GM18873 (cell line): ENCODE data around the gene PDE1C.
"Not testable (repeated sequence)": the region's sequence is repeated elsewhere in the genome, so short reads cannot be mapped to it uniquely, and the experiment has no call there.

ENCODE experiments used
- ATAC-seq: cut with Tn5 transposase; IDR thresholded peaks from one replicate; pipeline ENCODE4 v1.9.1; 2021; ENCODE audit warnings: mild to moderate bottlenecking, moderate library complexity, moderate number of reproducible peaks; ENCODE audit not compliant: unreplicated experiment, low FRiP score

PDE1C gene

DNA sequence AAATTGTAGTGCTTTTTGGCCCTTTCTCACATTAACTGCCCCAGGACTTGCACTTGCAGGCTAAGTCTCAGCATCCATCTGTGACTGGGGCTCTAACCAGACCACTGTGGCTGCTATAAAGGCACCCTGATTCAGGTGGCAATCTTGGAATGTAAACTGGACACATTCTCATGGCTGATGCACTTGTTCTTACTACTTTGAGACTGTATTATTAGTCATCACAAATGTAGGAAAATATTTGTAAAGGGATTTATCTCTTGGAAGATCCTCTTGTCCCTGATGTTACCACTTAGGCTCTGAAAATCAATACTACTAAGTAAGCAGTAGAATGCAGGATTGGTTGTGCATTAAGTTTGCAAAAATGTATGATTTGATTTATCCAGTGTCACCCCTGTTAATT, 25.0 kb downstream of the PDE1C start:
- ATAC-seq, result no peak

DNA sequence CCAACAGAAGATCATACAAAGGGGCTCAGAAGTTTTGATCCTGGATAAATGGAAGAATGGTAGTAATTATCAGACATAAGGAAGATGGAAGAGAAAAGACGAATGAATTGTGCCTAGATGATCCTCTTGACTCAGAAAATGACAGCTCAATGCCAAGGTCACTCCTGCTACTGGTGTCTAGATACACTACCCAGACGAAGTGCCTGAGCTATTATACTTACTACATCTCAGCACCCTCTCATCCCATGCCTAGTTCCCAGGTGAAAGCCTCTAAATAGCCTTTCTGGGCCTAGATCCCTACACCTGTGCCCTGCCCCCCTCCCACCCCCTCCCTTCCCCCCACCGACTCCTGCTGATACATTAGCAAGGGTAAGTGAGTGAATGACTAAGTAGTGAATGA, 25.5 kb downstream of the PDE1C start:
- ATAC-seq, result no peak

DNA sequence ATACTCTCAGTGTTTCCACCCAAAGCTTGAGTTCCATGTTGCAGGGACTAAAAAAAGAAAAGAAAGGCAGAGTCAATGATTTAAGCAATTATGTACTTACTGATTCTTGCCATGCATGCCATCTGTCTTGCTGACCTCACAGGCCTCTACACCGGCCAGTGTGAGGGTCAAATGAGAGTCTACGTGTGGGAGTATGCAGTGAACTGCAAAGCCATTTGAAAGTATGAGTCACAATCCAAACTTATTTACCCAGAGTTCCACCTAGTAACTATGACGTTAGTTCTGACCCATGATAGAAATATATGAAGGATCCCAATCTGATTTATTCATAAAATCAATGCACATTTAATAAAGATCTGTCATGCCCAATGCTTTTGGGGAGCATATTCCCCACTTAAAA, 26.5 kb downstream of the PDE1C start:
- peak; percentile 62 for ATAC-seq

DNA sequence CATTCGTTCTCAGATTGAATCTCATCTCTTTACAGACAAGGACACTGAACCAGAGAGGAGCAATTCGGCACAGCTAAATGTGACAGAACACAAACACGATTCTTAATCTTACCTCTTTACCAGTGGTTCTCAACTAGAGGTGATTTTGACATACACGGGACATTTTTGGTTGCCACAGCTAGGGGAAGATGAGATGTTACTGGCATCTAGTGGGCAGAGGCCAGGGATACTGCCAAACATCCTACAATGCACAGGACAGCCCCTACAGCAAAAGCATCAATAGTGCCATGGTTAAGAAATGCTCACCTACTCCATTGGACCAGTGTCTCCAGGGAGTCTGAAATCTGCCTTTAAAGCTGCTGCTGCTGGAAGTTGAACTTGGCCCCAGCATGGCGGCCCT, 27.3 kb downstream of the PDE1C start:
- ATAC-seq, result peak; percentile 13

DNA sequence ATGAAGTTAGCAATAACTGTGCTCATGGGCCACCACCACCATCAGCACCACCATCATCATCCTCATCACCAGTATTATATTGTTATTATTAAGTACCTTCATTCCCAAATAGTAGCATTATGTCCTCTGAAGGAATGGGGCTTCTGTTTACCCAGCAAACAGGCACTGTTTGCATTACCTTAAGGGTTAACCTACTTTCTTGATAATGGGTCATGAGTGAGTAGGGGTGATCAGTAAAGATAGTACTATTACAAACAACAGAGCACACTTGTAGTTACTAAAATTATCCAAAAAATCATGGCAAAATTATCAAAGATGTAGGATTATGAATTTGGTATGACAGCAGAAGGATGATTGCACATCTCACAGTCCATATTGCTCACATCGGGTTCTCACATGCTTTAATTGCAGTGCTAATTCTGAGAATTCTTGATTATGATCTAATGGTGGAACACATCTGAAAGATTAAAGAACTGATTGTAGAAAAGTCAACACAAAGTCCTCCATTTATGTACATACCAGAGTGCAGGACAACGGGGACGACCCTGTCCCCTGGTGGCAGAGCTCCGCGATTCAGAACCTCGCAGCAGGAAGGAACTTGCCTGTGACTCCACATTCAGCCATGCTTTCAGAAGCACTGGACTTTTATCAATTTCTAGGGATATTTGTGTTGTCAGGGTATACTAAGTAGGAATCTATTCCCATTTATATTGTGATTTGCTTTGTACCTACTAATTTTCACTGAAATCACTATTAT, 31.0 kb downstream of the PDE1C start:
- ATAC-seq, result no peak

DNA sequence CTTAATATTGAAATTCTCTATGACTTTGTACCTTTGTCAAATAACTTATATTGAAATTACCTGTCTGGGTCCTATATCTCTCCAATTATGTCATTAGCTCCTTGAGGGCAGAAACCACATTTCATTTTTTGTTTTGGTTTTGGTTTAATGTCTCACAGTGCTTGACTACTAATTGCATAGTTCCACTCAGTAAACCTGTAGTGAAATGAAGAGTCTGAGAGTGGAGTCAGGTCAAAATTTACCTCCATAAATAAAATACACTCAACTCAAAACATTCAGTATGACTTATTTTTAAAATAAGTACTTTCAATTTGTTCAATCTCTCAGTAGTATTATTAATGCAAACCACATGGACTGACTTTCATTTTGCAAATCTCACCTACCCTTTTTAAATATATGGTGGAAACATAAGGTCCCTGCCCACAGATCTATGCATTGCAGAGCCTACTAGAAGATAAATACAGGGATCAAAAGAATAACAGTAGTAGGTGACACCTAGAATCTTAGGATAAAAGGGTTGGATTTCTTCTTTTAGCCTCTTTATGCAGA, 32.5 kb downstream of the PDE1C start:
- peak; percentile 86 for ATAC-seq

DNA sequence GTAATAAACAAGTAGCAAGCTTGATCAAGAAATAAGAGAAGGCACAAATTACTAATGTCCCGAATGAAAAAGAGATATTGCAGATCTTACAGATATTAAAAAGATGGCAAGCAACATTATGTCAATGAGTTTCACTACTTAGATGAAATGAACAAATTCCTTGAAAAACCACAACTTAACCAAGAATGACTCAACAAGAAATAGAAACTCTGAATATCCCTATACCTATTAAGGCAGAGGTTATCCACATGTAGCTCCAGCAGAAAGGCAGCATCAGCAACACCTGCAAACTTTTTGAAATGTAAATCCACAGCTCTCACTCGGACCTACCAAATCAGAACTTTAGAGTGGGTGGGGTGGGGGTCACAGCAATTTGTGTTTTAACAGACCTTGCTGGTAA, 33.6 kb downstream of the PDE1C start:
- peak; percentile 49 for ATAC-seq

DNA sequence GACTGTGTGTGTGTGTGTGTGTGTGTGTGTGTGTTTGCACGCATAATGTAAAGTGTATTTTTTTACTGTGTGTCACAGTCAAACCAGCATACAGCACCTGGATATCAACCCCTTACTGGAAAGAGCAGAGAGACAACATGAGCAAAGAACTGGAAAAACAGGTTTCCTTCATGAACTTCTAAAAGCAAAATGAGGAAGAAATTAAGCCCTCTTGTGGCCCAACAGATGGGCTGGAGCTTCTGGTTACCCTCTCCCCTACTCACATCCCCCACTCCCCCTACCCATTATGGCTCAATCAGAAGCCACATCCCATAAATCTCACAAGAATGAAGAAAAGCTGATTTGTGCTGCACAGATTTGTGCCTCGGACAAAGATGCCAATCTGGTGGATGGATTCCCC, 36.2 kb downstream of the PDE1C start:
- no peak for ATAC-seq

DNA sequence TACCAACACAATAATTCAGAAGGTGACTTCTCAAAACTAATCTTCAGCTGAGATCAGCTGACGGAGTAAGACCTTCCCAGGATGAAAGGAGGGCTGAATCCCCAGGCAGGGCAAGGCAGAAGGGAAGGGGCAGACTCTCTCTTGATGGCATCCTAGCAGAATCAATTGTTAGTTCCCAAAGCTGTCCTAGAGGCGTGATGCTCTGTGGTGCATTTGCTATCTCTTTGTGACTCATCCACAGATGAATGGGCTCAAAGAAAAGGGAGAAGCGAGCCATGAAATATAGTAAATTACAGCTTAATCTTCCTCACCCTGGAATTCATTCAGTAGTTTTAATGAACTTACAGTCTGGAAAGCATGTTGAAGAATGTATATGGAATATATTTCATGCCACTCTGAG, 37.2 kb downstream of the PDE1C start:
- ATAC-seq, result no peak

DNA sequence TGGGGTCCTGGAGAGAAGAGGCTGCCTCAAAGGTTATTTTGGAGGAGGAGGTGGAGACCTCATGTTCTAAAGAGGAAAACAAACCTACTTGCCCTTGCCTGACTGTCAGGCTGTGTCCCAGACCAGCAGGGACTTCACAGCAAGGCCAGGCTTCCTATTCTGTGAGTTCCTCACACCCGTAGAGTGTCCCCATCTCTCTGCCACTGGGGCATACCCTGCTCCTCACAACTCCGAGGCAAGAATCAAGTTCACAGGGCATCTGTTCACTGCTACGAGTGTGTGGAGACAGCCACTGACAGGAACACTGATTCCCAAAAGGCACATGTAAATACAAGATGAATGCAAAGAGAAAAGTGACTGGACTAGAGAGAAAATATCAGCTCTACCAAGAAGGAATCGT, 38.0 kb downstream of the PDE1C start:
- ATAC-seq, result no peak

DNA sequence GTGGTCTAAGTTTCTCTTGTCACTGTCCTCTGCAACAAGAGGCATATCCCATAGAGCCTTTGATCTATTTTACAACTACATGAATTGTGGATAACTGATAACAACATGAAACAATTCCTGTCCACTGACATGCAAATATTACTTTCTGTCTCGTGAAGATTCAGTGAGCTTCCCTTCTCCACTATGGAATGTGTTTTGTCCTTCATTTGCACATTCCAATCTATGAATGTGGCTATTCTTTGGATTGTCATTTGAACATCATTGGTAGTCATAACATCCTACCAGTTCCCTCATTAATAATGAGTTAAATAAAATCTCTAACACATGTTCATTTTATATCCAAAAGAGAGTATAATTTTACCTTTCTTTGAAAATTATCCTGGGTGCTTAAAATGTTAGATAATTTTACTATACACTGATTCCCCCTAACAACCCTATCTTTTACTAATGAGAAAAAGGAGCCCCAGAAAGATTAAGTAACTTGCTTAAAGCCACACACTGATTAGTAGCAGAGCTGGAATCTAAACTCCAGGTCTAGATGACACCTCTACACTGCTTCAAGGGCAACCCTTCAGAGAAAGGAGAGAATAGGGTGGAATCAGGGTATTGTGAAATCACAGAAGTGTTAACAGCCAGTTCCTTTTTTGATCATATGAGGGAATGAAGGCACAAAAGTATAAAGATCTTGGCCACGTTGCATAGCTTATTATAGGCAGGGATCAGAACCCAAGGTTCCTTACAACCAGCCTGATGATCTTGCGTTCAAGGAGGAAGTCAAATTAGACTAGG, 39.1 kb downstream of the PDE1C start:
- no peak for ATAC-seq

DNA sequence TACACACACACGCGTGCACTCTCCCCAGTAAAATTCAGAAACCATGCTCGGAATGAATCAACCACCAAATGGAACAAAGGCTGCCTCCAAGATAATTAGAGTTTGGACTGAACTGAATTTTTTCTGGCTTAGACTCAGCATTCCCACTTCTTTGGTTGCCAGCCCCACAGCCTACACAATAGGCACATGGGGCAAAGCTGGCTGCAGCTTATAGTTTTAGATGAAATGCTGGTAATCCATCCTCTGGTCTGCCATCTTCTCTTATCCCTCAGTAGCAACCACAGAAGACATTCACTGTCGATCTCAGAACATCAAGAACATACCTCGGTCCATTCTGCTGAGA, 44.2 kb downstream of the PDE1C start:
- no peak for ATAC-seq

DNA sequence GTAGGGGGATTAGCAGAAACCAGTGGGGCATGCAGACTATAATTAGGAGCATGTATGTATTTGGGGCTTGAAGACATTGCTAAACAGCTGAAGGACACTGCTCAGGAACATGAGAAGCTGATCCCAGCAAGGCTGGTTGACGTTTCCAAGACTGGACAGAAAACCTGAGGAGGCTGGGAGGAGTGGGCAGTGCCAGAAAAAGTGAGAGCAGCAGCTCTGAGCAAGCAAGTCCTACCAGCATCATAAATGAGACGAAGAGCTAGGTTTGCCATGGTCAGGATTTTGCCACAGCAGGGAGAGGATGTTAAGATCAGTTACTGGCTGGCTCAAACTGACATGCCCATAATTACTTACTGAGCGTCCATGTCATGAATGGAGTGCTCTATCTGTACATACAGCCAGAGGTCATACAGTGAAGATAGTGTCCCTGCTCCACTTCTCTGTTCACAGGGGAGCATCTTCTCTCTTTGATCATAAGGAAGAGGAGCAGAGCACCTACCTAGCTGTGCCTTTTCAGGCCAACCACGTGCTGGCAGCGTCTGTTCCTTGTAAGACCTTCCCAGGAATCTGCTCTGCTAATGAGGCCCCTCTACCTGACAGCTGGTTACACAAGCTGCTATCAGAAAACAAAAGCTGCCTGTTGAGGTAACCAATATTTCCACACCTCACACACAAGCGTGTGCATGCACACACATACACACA, 44.7 kb downstream of the PDE1C start:
- no peak for ATAC-seq

DNA sequence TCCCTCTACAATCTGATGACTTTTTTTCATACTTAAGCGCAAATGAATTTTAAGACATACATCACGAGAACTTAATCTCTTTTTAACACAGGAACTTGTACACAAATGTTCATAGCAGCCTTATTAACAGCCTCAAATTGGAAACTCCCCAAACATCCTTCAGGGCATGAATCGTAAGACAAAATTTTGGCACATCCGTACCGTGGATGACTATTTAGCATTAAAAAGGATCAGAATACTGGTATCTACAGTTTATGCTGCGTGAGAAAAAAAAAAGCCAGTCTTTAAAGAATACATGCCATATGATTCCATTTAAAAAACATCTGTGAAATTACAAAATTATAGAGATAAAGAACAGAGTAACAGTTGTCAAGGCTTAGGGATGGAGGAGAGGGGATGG, 46.8 kb downstream of the PDE1C start:
- no peak for ATAC-seq

DNA sequence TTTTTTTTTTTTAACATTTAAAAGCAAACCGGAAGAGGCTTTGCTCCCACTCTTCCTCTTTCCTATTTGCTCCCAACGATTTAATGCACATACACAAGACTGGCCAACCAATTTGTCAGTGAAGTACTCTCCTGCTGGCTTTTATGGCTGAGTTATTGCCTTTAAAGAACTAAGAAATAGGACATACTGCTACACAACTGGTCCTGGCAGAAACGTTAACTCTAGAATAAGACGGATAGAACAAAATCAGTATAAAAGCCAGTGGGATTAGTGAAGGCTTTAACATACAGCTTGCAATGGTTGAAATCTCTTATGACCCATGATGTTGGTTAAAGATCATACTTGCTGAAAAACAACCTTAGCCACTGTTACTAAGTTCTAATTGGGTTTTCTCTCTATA, 47.2 kb downstream of the PDE1C start:
- no peak for ATAC-seq

DNA sequence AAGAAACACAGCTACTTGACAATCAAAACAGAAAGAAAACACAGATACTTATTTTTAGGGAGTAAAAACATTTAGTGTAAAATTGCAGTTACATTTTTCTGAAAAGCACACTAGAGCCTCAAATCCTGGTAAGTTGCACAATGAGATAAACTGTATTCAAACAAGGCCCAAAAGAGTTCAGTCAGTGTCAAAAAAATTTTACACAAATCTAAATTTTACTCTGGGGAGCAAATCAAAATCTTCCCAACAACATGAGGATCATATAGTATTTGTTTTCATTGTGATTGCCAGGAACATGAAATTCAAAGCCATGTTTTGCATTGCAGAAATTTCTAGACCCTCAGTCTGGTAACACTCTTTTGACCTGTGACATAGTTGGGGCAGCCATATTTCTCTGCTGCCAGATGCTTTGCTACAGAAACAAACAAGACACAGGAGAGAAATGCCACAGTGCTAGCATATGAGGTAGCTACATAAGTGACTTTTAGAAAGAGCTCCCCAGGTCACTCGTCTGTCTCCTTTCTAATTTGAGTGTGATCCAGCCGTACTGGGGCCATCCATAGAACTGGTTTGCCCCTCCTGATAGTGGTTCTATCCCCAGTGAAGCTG, 49.6 kb downstream of the PDE1C start:
- no peak for ATAC-seq

DNA sequence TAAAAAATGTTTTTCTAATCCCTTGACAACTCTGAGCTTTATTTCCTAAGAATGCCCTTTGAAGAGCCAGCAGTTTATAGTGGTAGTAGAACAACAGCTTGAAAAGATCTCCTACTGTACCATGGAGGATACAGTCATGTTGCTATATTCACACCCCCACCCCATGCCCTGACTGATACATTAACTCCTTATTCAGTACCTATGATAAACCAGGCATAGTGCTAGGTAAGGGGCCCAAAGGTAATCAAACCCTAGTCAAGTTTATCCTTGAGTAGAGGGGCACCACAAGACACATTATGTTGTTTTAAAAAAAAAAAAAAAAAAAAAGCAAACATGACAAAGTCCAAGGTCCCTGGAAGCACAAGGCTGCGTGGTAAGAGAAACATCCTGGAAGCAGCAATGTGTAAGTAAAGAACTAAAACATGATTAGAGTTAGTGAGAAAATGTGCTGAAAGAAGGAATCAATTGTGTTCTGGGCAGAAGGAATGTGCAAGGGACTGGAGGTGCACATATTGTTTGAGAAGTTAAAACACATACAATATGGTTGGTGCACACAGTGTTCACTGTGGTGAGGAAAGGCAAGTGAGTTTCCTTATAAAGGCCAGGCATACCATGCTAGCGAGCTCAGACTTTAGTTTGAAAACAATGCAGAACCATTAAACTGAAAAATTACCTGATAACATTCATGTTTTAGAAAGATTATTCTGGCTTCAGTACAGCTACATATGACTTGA, 51.2 kb downstream of the PDE1C start:
- ATAC-seq, result no peak

DNA sequence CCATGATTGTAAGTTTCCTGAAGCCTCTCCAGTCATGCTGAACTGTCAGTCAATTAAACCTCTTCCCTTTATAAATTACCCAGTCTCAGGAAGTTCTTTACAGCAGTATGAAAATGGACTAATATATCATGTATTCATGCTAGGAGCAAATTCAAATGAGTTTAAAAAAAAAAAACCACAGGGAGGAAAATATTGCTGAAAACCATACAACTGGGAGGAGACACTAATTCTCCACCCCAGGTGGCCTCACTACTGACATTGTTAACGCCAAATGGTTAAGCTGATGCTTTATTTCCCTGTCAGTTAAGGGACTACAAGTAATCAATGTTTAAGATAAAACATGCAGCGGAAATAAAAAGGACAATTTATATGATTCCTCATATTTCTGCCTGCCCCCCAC, 55.1 kb downstream of the PDE1C start:
- no peak for ATAC-seq

DNA sequence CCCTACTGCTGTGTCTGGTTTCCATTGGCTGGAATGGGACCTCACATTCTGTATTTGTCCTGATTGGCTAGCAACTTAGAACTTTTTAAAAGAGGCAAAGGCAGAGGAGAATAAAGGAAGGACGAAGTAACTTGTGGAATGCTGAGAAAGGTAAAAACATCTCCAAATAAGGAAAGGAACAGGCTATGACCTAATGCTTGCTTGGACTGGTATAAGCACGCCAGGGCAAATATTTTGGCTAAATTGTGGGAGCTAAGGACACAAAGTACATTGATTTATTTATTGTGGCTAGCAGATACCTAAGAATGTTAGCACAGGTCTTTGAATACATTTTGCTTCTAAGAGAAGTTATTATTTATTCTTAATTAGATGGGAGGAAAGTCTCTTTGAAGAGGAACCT, 56.7 kb downstream of the PDE1C start:
- ATAC-seq, result not testable (repeated sequence)

DNA sequence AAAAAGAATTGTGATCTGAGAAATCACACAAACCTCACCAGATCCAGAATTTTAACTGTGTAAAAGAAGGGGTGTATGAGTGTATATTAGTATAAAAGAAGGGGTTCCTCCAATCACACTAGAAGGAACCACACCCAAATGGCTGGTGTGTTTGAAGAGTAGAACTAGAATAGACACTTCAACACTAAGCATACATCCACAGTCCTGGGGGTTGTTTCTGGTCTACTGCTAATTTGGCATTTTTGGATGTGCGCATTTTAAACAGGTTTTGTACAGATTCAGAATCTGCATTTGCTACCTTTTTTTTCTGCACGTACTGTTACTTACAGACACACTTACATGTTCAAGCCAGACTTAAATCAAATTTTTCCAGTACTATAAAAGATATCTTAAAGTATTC, 64.6 kb downstream of the PDE1C start:
- ATAC-seq, result no peak
